GM18870 (cell line): ENCODE data around the gene CD300LG.
"Not testable (repeated sequence)": the region's sequence is repeated elsewhere in the genome, so short reads cannot be mapped to it uniquely, and the experiment has no call there.

ENCODE experiments used
- ATAC-seq: cut with Tn5 transposase; IDR thresholded peaks from one replicate; pipeline ENCODE4 v1.9.1; 2021; ENCODE audit warnings: moderate library complexity; ENCODE audit not compliant: unreplicated experiment

Gene CD300LG

GRCh38 chr17:43823350-43824084 lies 23.5 kb upstream of the CD300LG start:
- no peak for ATAC-seq

- ATAC-seq, result no peak
Observed at GRCh38 chr17:43825567-43825966, 21.4 kb upstream of the CD300LG start.

- ATAC-seq, result no peak
Observed at GRCh38 chr17:43826206-43826605, 20.8 kb upstream of the CD300LG start.

GRCh38 chr17:43827596-43827995 lies 19.4 kb upstream of the CD300LG start:
- ATAC-seq, result no peak

- no peak for ATAC-seq
Observed at GRCh38 chr17:43829738-43830137, 17.2 kb upstream of the CD300LG start.

- no peak for ATAC-seq
Observed at GRCh38 chr17:43830510-43831140, 16.4 kb upstream of the CD300LG start.

- no peak for ATAC-seq
Observed at GRCh38 chr17:43831633-43832032, 15.3 kb upstream of the CD300LG start.

- ATAC-seq, result no peak
Observed at GRCh38 chr17:43832168-43832975, 14.6 kb upstream of the CD300LG start.

- ATAC-seq, result no peak
Observed at GRCh38 chr17:43832976-43833829, 13.8 kb upstream of the CD300LG start, which contains the start of gene MPP3. Gene MPP3, minus strand, starts transcription at chr17:43833146. Its CDS starts 1,240 bp downstream, at chr17:43831906.

- no peak for ATAC-seq
Observed at GRCh38 chr17:43834106-43834505, 12.9 kb upstream of the CD300LG start.

GRCh38 chr17:43839670-43840108 lies 7.3 kb upstream of the CD300LG start:
- ATAC-seq, result no peak

- no peak for ATAC-seq
Observed at GRCh38 chr17:43840814-43841213, 6.2 kb upstream of the CD300LG start.

- ATAC-seq, result no peak
Observed at GRCh38 chr17:43841282-43841681, 5.7 kb upstream of the CD300LG start.

GRCh38 chr17:43842091-43842974 lies 4.6 kb upstream of the CD300LG start:
- ATAC-seq, result not testable (repeated sequence)

- no peak for ATAC-seq
Observed at GRCh38 chr17:43842975-43843325, 4.0 kb upstream of the CD300LG start.

GRCh38 chr17:43844241-43844640 lies 2.7 kb upstream of the CD300LG start:
- no peak for ATAC-seq

- ATAC-seq, result no peak
Observed at GRCh38 chr17:43845766-43846165, 1.2 kb upstream of the CD300LG start.

- ATAC-seq, result no peak
Observed at GRCh38 chr17:43846221-43846712, 709 bp upstream of the CD300LG start.

- ATAC-seq, result no peak
Observed at GRCh38 chr17:43848601-43849000, 1.6 kb downstream of the CD300LG start.

- ATAC-seq, result no peak
Observed at GRCh38 chr17:43849116-43849515, 2.1 kb downstream of the CD300LG start.
